ENCODE measurements around the gene CLCN1. TPM values are rescaled to one million over a fixed set of nuclear protein-coding genes. Genes with fewer than 3 reads are reported as not detected.

CLCN1 gene
- total RNA-seq, 1 donor from 2014 or later, result 0.22 TPM

GRCh38 chr7:143395187-143396149, 79.6 kb downstream of the CLCN1 start:
- DNase-seq (ENCODE audit: low spot score), result no peak

DNA sequence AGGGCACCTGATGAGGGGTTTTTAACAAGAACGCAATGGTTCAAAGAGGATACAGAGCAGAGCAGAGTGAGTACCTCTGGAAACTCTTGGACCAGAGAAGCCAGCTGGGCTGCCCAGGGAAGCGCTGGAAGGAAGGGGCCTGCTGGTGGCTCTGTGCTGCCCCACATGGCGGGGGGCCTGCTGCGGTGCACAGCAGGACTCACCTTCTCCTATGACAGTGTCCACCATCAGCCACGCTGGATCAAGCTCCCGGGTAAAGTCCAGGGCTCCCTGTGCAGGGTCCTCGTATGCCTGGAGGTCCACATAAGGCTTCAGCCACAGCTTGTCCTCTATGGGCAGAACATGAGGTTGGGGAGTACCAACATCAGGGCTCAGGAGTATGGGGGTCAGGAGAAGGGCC, 80.3 kb downstream of the CLCN1 start:
- no peak for DNase-seq (ENCODE audit: low spot score)

DNA sequence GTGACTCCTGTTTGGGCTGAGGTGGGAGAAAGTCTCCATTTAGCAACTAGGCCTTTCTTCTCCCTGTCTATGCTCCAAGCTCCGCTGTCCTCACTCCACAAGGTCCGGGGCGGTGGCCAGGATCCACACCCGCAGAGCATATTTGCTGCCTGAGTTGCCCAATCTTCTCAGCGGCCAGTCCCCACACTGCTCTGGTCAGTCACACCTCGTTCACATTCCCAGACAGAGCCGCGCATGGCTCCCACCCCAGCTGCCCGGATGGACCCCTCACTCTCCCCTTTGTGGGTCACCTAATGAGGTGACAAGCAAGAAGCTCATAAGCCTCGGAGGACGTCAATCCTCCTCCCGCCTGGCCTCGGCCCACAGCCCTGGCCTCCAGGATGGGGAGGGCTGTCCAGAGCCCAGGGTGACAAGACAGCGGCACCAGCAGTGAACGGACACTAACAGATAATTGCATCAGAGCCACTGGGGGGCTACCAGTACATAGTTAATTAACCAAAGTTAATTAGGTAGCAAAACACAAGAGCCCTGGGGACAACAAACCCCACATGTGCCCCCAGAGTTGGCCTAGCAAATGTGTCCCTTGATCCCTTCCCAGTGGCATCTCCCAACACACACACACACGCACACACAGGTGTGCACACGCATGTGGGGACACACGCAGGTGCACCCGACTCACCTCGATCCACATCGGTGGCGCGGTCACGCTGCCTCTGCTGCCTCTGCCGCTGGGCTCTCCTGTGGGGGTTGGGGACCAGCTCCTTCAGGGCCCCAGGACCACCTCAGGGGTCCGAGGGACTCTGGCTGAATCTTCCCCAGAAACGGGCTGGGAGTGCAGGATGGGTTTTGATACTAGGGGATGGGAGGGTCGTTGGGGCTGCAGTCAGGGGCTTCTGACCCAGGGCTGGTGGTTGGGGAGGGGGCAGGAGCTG, 81.0 kb downstream of the CLCN1 start:
- DNase-seq (ENCODE audit: low spot score), result no peak

GRCh38 chr7:143397710-143398530, 82.0 kb downstream of the CLCN1 start:
- DNase-seq (ENCODE audit: low spot score), result no peak

DNA sequence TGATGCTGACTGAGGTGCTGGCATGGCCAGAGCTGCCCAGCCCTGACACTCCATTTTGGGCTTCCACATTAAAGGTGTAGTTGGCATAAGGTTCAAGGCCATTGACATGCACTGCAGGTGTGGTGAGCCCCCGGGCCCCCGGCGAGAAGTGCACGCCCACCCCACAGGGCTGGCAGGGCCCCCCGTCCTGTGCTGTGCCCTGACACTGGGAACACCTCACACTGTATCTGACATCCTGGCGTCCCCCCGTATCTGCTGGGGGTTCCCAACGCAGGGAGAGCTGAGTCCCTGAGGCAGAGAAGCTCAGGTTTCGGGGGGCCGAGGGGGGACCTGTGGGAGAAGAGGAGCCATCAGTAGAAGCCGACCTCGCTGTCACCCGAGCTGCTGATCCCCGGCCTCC, 82.7 kb downstream of the CLCN1 start:
- no peak for DNase-seq (ENCODE audit: low spot score)

DNA sequence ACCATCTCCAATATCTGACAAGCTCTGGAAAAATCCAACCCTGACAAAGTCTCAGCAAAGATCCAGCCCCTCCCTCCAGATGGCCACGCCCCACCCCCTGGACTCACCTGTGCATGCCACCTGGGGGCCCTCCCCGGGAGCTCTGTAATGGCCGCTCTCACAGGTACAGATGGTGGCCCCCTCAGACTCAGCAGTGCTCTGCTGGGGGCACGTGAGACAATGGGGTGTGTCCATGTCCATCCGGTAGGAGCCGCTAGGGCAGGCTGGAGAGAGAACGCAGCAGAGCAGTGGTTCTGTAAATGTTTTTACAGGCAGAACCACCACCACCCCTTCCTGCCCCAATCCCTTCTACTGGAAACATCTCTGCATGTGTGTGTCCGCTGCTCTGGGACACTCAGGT, 83.2 kb downstream of the CLCN1 start:
- DNase-seq (ENCODE audit: low spot score), result no peak

DNA sequence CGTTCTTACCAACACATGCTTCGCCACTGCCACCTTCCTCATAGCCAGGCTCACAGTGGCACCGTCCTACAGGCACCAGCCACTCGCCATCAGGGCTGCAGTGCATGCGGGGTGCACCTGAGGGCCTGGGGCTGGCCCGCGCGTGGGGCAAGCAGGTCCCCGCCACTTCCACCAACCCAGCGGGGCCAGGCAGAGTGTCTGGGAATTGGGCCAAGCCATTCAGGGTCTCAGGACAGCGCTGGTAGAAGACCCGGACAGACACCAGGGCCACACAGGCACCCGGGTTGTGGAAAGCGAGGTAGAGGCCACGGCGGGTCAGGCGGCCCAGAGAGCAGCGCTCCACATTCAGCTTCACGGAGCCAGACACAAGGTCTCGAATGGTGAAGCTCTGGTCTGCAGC, 83.7 kb downstream of the CLCN1 start:
- DNase-seq (ENCODE audit: low spot score), result no peak

GRCh38 chr7:143401265-143401664, 85.4 kb downstream of the CLCN1 start:
- no peak for DNase-seq (ENCODE audit: low spot score)

Small RNA genes lying within 50 kb of the gene (microRNA-seq; reads per million reads assigned to microRNA genes)
- not detected for gene MIR6892 (ENCODE audit: borderline number of aligned reads)

Other genes with a start within 250 kb of the CLCN1 start
- not detected for gene PIP, start 184.0 kb upstream of the CLCN1 start, total RNA-seq
- not detected for gene TAS2R39, start 132.7 kb upstream of the CLCN1 start, total RNA-seq
- not detected for gene TAS2R40, start 94.1 kb upstream of the CLCN1 start, total RNA-seq
- gene GSTK1, start 52.7 kb upstream of the CLCN1 start, total RNA-seq, result 177 TPM
- 3.7 TPM for gene TMEM139, start 31.2 kb upstream of the CLCN1 start, total RNA-seq
- 19.0 TPM for gene CASP2, start 27.8 kb upstream of the CLCN1 start, total RNA-seq
- 1.8 TPM for gene FAM131B, start 46.6 kb downstream of the CLCN1 start, total RNA-seq
- 271 TPM for gene ZYX, start 65.2 kb downstream of the CLCN1 start, total RNA-seq
- 0.22 TPM for gene EPHA1, start 92.7 kb downstream of the CLCN1 start, total RNA-seq
- gene TAS2R60, start 127.3 kb downstream of the CLCN1 start, total RNA-seq, result 0.35 TPM
- not detected for gene TAS2R41, start 161.8 kb downstream of the CLCN1 start, total RNA-seq

Data from mesenteric fat pad (tissue), 1 donor.